Lung (tissue), 12 donors: Measurements from ENCODE around the gene FCGR2B. TPM values are rescaled to one million over a fixed set of nuclear protein-coding genes. Genes with fewer than 3 reads are reported as not detected.
A peak's percentile ranks its signal among the peaks of the same experiment; 100 is the strongest.
"Not testable (repeated sequence)": the region's sequence is repeated elsewhere in the genome, so short reads cannot be mapped to it uniquely, and the experiment has no call there.

ENCODE experiments used
- ATAC-seq: fragments of 200-7000 bp; cut with Tn5 transposase; one replicate; pipeline ENCODE4 v1.9.1; 2020; ENCODE audit warnings: moderate number of reproducible peaks; ENCODE audit not compliant: insufficient read depth, low FRiP score
- DNase-seq, 3 donors: peaks; one replicate each; pipeline ENCODE4 v3.0.0-alpha.2; 2013 to 2017
- H3K27ac ChIP-seq, 2 donors: one replicate each; pipeline ENCODE4 v1.5.1; 2013; ENCODE audit warnings: mild to moderate bottlenecking in 2 of 2, moderate library complexity in 2 of 2, control low read depth in 1 of 2, inconsistent platforms in 1 of 2, low read depth in 1 of 2, low read length in 1 of 2
- H3K27me3 ChIP-seq, 3 donors: one replicate each; pipeline ENCODE4 v1.5.1; 2013; ENCODE audit warnings: low read length in 2 of 3; ENCODE audit not compliant: control insufficient read depth in 3 of 3, insufficient read depth in 3 of 3
- H3K36me3 ChIP-seq, 4 donors: one replicate each; pipeline ENCODE4 v1.5.1; 2013; ENCODE audit warnings: low read length in 4 of 4, mild to moderate bottlenecking in 1 of 4, moderate library complexity in 1 of 4; ENCODE audit not compliant: control insufficient read depth in 4 of 4, insufficient read depth in 4 of 4
- H3K4me1 ChIP-seq, 5 donors: one replicate each; pipeline ENCODE4 v1.5.1; 2013; ENCODE audit warnings: low read length in 5 of 5, mild to moderate bottlenecking in 2 of 5, moderate library complexity in 1 of 5; ENCODE audit not compliant: control insufficient read depth in 5 of 5, insufficient read depth in 5 of 5
- H3K4me3 ChIP-seq: one replicate; pipeline ENCODE4 v1.5.1; 2013; ENCODE audit warnings: mild to moderate bottlenecking, control low read depth, moderate library complexity
- H3K9ac ChIP-seq, 2 donors: one replicate each; pipeline ENCODE4 v1.5.1; 2013; ENCODE audit warnings: low read length in 2 of 2, control low read depth in 1 of 2; ENCODE audit not compliant: insufficient read depth in 1 of 2
- H3K9me3 ChIP-seq, 4 donors: one replicate each; pipeline ENCODE4 v1.5.1; 2013; ENCODE audit warnings: low read length in 3 of 4, mild to moderate bottlenecking in 1 of 4, moderate library complexity in 1 of 4; ENCODE audit not compliant: control insufficient read depth in 4 of 4, insufficient read depth in 3 of 4
- WGBS, 2 donors: extraction: QIAGEN DNeasy Blood & Tissue Kit; methylation state at CpG; one replicate each; pipeline ENCODE4 v1.1.7; 2013; 5-methylcytosine and 5-hydroxymethylcytosine counted together
- polyA plus RNA-seq, 2 donors: library from polyadenylated mRNA; stranded (reverse); fragments of 200-250 nt; gene quantifications; one replicate each; pipeline ENCODE4 v1.2.1, GENCODE V29; 2013
- total RNA-seq, 2 donors: library from RNA; depleted of rRNA in 1 of 2; stranded (reverse); fragments of >200 nt in 1 of 2; gene quantifications; one replicate each; pipeline ENCODE4 v1.2.1, GENCODE V29; 2014 to 2021
- TF ChIP-seq, protein P1 (sequence below): IDR thresholded peaks from 2 replicates; pipeline ENCODE4 v1.5.1; 2012; ENCODE audit warnings: mild to moderate bottlenecking; ENCODE audit errors: control extremely low read depth, extremely low read depth
- donor health status: control.
- donor health status: control.
- donor health status: Bipolar disorder and iron deficiency.
- donor health status: healthy.
- donor health status: DM: yes; HTN: yes; CAD: no.

FCGR2B gene
- total and polyA plus RNA-seq, 4 donors: 6.8 to 12.3 (median 10.5) TPM

GRCh38 chr1:161722406-161722805 is 59.5 kb downstream of the FCGR2B start:
- TF ChIP-seq, protein P1, sequence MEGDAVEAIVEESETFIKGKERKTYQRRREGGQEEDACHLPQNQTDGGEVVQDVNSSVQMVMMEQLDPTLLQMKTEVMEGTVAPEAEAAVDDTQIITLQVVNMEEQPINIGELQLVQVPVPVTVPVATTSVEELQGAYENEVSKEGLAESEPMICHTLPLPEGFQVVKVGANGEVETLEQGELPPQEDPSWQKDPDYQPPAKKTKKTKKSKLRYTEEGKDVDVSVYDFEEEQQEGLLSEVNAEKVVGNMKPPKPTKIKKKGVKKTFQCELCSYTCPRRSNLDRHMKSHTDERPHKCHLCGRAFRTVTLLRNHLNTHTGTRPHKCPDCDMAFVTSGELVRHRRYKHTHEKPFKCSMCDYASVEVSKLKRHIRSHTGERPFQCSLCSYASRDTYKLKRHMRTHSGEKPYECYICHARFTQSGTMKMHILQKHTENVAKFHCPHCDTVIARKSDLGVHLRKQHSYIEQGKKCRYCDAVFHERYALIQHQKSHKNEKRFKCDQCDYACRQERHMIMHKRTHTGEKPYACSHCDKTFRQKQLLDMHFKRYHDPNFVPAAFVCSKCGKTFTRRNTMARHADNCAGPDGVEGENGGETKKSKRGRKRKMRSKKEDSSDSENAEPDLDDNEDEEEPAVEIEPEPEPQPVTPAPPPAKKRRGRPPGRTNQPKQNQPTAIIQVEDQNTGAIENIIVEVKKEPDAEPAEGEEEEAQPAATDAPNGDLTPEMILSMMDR: no peak
- DNase-seq (no peak), ATAC-seq (no peak)
- no peak overlapping the region for H3K27ac ChIP-seq
- no peak overlapping the region for H3K4me3 ChIP-seq
- peaks cover 0 to 9% (median 0%) of the 10 kb centered on the region in 5 donors for H3K4me1 ChIP-seq
- H3K9ac ChIP-seq: no peak overlapping the region
- no peaks in the 10 kb centered on the region for H3K27me3 ChIP-seq
- peaks cover 0 to 2% (median 0%) of the 10 kb centered on the region in 4 donors for H3K9me3 ChIP-seq
- WGBS, 2 donors: 96 to 100% methylated on average over 1 of the region's 1 CpG
- no peaks in the 10 kb centered on the region for H3K36me3 ChIP-seq

- peaks cover 0 to 2% (median 0%) of the 10 kb centered on the region in 4 donors for H3K9me3 ChIP-seq
- H3K36me3 ChIP-seq: no peaks in the 10 kb centered on the region
- DNase-seq: peak in 2 of 3 donors; percentile 30 to 79
- WGBS, 2 donors: 80 to 86% methylated on average over 8 of the region's 8 CpGs
- TF ChIP-seq, protein P1: no peak
- no peak overlapping the region for H3K27ac ChIP-seq
- peaks cover 0 to 2% (median 0%) of the 10 kb centered on the region in 3 donors for H3K27me3 ChIP-seq
- ATAC-seq: no peak
- H3K4me1 ChIP-seq: peaks cover 0 to 9% (median 0%) of the 10 kb centered on the region in 5 donors
- no peak overlapping the region for H3K9ac ChIP-seq
- H3K4me3 ChIP-seq: no peak overlapping the region
These were observed 60.7 kb downstream of the FCGR2B start for GRCh38 chr1:161723459-161724141.

DNA sequence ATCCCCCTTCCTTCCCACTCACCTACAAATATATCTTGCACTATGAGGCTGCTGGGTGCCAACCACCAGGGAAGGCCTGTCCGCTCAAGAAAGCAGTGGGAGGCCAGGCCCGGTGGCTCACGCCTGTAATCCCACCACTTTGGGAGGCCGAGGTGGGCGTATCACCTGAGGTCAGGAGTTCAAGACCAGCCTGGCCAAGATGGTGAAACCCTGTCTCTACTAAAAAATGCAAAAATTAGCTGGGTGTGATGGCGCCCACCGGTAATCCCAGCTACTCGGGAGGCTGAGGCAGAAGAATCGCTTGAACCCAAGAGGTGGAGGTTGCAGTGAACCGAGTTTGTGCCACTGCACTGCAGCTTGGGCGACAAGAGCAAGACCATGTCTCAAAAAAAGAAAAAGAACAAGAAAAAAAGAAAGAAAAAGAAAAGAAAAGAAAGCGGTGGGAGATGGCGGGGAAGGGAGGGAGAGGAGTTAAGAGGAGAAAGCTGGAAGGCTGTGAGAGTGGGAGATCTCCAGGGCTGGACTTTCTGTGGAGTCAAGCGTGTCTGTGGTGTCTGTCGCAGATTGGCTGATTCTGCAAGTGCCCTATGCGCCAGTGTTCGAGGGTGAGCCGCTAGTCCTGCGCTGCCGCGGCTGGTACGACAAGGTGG is 62.4 kb downstream of the FCGR2B start:
- peak overlapping the region in 1 of 2 donors; percentile 85 for H3K27ac ChIP-seq
- 51 to 58% methylated on average over 21 to 22 of the region's 22 CpGs for WGBS, 2 donors

GRCh38 chr1:161725908-161726472 is 63.0 kb downstream of the FCGR2B start:
- Histone ChIP-seq H3K36me3 (no peaks in the 10 kb centered on the region), H3K4me1 (peaks cover 0 to 9% (median 0%) of the 10 kb centered on the region in 5 donors), H3K9me3 (peaks cover 0 to under 1% (median 0%) of the 10 kb centered on the region in 4 donors), H3K9ac (peak overlapping the region in 1 of 2 donors; percentile 24), H3K4me3 (peak overlapping the region; percentile 74), H3K27me3 (peaks cover 0 to 3% (median 0%) of the 10 kb centered on the region in 3 donors), H3K27ac (peak overlapping the region; percentile 51 to 85)
- DNase-seq: peak; percentile 60 to 76 (median 62)
- peak; percentile 9 for ATAC-seq
- TF ChIP-seq, protein P1: no peak
- 0 to 1% methylated on average over 34 of the region's 34 CpGs for WGBS, 2 donors

More for the DNA sequence above, 62.4 kb downstream of the FCGR2B start:
- H3K9me3 ChIP-seq, H3K27me3 ChIP-seq, DNase-seq, H3K36me3 ChIP-seq, ATAC-seq, H3K4me1 ChIP-seq, H3K4me3 ChIP-seq: not testable (repeated sequence)
- peak overlapping the region in 1 of 2 donors; percentile 24 for H3K9ac ChIP-seq
